Smooth muscle cell (in vitro differentiated cells): ENCODE data around the gene IGFL2. TPM values are rescaled to one million over a fixed set of nuclear protein-coding genes. Genes with fewer than 3 reads are reported as not detected.
A peak's percentile ranks its signal among the peaks of the same experiment; 100 is the strongest.

Source experiments
- DNase-seq: peaks from one replicate; lab custom pipeline; 2025; ENCODE audit not compliant: unreplicated experiment; lab: John Stamatoyannopoulos, UW
- H2AFZ ChIP-seq: fragments of 200-600 bp; sonication (generic); 2 replicates; pipeline ENCODE4 v1.6.0; 2016; ENCODE audit warnings: antibody characterized with exemption, low read depth, mild to moderate bottlenecking
- H3F3A ChIP-seq: fragments of 200-600 bp; sonication (generic); 2 replicates; pipeline ENCODE4 v1.6.0; 2017; ENCODE audit warnings: antibody characterized with exemption, low read depth
- H3K27ac ChIP-seq: fragments of 200-600 bp; sonication (generic); 2 replicates; pipeline ENCODE4 v1.5.1; 2016; ENCODE audit warnings: low read depth, mild to moderate bottlenecking
- H3K27me3 ChIP-seq: fragments of 200-600 bp; sonication (generic); 2 replicates; pipeline ENCODE4 v1.6.1; 2016; ENCODE audit warnings: low read depth, mild to moderate bottlenecking
- H3K36me3 ChIP-seq: fragments of 200-600 bp; sonication (generic); 2 replicates; pipeline ENCODE4 v1.5.1; 2016; ENCODE audit warnings: low read depth
- H3K4me1 ChIP-seq: fragments of 200-600 bp; sonication (generic); 2 replicates; pipeline ENCODE4 v1.5.1; 2016; ENCODE audit warnings: low read depth
- H3K4me2 ChIP-seq: fragments of 200-600 bp; sonication (generic); 2 replicates; pipeline ENCODE4 v1.6.0; 2016; ENCODE audit warnings: mild to moderate bottlenecking
- H3K4me3 ChIP-seq: fragments of 200-600 bp; sonication (generic); 2 replicates; pipeline ENCODE4 v1.5.1; 2016; ENCODE audit warnings: mild to moderate bottlenecking
- H3K79me2 ChIP-seq: fragments of 200-600 bp; sonication (generic); 2 replicates; pipeline ENCODE4 v1.6.0; 2016; ENCODE audit warnings: low read depth, mild to moderate bottlenecking
- H3K9ac ChIP-seq: fragments of 200-600 bp; sonication (generic); 2 replicates; pipeline ENCODE4 v1.6.0; 2016; ENCODE audit warnings: low read depth
- H3K9me3 ChIP-seq: fragments of 200-600 bp; sonication (generic); replicated peaks from 2 replicates; pipeline ENCODE4 v1.5.1; 2016; ENCODE audit warnings: low read depth
- H4K20me1 ChIP-seq: fragments of 200-600 bp; sonication (generic); 2 replicates; pipeline ENCODE4 v1.6.0; 2016; ENCODE audit warnings: low read depth
- CTCF ChIP-seq: fragments of 200-600 bp; sonication (generic); IDR thresholded peaks from 2 replicates; pipeline ENCODE4 v1.5.1; 2017; ENCODE audit warnings: borderline replicate concordance, mild to moderate bottlenecking, antibody characterized with exemption; ENCODE audit not compliant: insufficient read depth, poor library complexity, severe bottlenecking
- WGBS: methylation state at CpG from one replicate; pipeline ENCODE4 v1.1.7; 2016; ENCODE audit warnings: low lambda C conversion rate; 5-methylcytosine and 5-hydroxymethylcytosine counted together
- polyA plus RNA-seq: library from polyadenylated mRNA; unstranded; fragments of >200 nt; fragmentation: Nextera tagmentation; extraction: Ambion mirVana; gene quantifications from 2 replicates; pipeline ENCODE4 v1.2.1, GENCODE V29; 2016
- total RNA-seq: library from RNA; depleted of rRNA; stranded (reverse); fragments of >200 nt; gene quantifications from 2 replicates; pipeline ENCODE4 v1.2.3, GENCODE V29; 2014

IGFL2 gene
- total and polyA plus RNA-seq, 2 experiments from 2014 or later: 126 to 164 TPM

DNA sequence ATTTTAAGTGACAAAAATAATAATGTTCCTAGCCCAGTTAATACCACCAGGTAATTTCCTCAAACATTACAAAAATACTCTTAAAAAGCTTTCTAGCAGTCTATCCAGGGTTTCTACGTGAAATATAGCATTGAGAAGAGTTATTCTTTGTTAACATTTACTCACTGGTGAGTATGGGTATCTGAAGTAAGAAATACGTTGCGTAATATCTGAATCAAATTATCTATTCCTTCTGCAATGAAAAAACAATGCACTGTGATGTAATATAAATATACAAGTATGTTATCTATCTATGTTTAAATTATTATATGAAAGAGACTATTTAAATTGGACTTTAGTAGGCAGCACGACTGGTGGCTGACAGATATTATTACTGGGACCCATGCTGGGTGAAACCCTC, 5.7 kb upstream of the IGFL2 start:
- Histone ChIP-seq H3K79me2 (no peaks in the 10 kb centered on the region), H4K20me1 (no peaks in the 10 kb centered on the region), H3F3A (no peaks in the 10 kb centered on the region), H3K4me1 (no peaks in the 10 kb centered on the region), H2AFZ (no peak overlapping the region), H3K9ac (no peak overlapping the region), H3K36me3 (no peaks in the 10 kb centered on the region), H3K27ac (no peak overlapping the region), H3K27me3 (no peaks in the 10 kb centered on the region), H3K4me3 (no peak overlapping the region), H3K9me3 (no peaks in the 10 kb centered on the region), H3K4me2 (no peak overlapping the region)
- no peak for DNase-seq
- no peak for TF ChIP-seq CTCF
- 92% methylated on average over 4 of the region's 4 CpGs for WGBS

- no peaks in the 10 kb centered on the region for H3K79me2 ChIP-seq
- H3K27me3 ChIP-seq: no peaks in the 10 kb centered on the region
- H3K27ac ChIP-seq: no peak overlapping the region
- H3F3A ChIP-seq: no peaks in the 10 kb centered on the region
- TF ChIP-seq CTCF: no peak
- H3K4me1 ChIP-seq: no peaks in the 10 kb centered on the region
- H2AFZ ChIP-seq: no peak overlapping the region
- H3K9me3 ChIP-seq: no peaks in the 10 kb centered on the region
- H3K36me3 ChIP-seq: no peaks in the 10 kb centered on the region
- H3K4me3 ChIP-seq: no peak overlapping the region
- H3K4me2 ChIP-seq: no peak overlapping the region
- no peak for DNase-seq
- H3K9ac ChIP-seq: no peak overlapping the region
- WGBS: 84% methylated on average over 3 of the region's 3 CpGs
- no peaks in the 10 kb centered on the region for H4K20me1 ChIP-seq
Observed at GRCh38 chr19:46144756-46145155, 3.3 kb upstream of the IGFL2 start.

- H4K20me1 ChIP-seq: no peaks in the 10 kb centered on the region
- H3F3A ChIP-seq: no peaks in the 10 kb centered on the region
- 46% methylated on average over 8 of the region's 8 CpGs for WGBS
- H3K79me2 ChIP-seq: no peaks in the 10 kb centered on the region
- no peak for TF ChIP-seq CTCF
- H3K4me3 ChIP-seq: no peak overlapping the region
- no peaks in the 10 kb centered on the region for H3K27me3 ChIP-seq
- peak overlapping the region; percentile 50 for H3K27ac ChIP-seq
- DNase-seq: no peak
- H3K9me3 ChIP-seq: no peaks in the 10 kb centered on the region
- H3K4me1 ChIP-seq: no peaks in the 10 kb centered on the region
- no peak overlapping the region for H3K9ac ChIP-seq
- no peak overlapping the region for H3K4me2 ChIP-seq
- no peak overlapping the region for H2AFZ ChIP-seq
- H3K36me3 ChIP-seq: no peaks in the 10 kb centered on the region
Observed at GRCh38 chr19:46147166-46147740, 785 bp upstream of the IGFL2 start.

DNA sequence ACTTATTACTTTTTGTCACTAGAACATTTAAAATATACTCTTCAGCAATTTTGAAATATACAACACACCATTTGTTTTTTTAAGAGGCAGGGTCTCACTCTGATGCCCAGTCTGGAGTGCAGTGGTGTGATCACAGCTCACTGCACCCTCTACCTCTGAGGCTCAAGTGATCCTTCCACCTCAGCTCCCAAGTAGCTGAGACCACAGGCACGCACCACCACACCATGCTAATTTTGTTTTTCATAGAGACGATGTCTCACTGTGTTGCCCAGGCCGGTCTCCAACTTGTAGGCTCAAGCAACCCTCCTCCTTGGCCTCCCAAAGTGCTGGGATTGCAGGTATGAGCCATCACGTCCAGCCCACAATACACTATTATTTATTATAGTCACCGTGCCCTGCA, 2.6 kb downstream of the IGFL2 start:
- H3K27ac ChIP-seq: peak overlapping the region; percentile 30
- H3K79me2 ChIP-seq: no peaks in the 10 kb centered on the region
- DNase-seq: no peak
- no peak overlapping the region for H2AFZ ChIP-seq
- H3K9ac ChIP-seq: no peak overlapping the region
- TF ChIP-seq CTCF: no peak
- no peaks in the 10 kb centered on the region for H4K20me1 ChIP-seq
- H3K9me3 ChIP-seq: no peaks in the 10 kb centered on the region
- H3K4me2 ChIP-seq: peak overlapping the region; percentile 76
- H3K4me1 ChIP-seq: no peaks in the 10 kb centered on the region
- no peaks in the 10 kb centered on the region for H3K27me3 ChIP-seq
- no peaks in the 10 kb centered on the region for H3K36me3 ChIP-seq
- 79% methylated on average over 5 of the region's 5 CpGs for WGBS
- H3K4me3 ChIP-seq: peak overlapping the region; percentile 30
- H3F3A ChIP-seq: no peaks in the 10 kb centered on the region
